H9 (cell line): ENCODE results near the gene EPHA10. TPM values are rescaled to one million over a fixed set of nuclear protein-coding genes. Genes with fewer than 3 reads are reported as not detected.

Experiments
- DNase-seq: peaks from one replicate; pipeline ENCODE4 v3.0.0-alpha.2; 2017
- H2AFZ ChIP-seq: one replicate; pipeline ENCODE4 v1.6.1; 2013; ENCODE audit warnings: mild to moderate bottlenecking, low read length, control low read depth, moderate library complexity
- H2AK5ac ChIP-seq: 2 replicates; pipeline ENCODE4 v1.6.1; 2013; ENCODE audit warnings: low read length, control low read depth, mixed read lengths; ENCODE audit not compliant: insufficient read length
- H2BK120ac ChIP-seq: one replicate; pipeline ENCODE4 v1.6.1; 2013; ENCODE audit warnings: low read depth, mild to moderate bottlenecking, low read length, control low read depth, inconsistent platforms; ENCODE audit not compliant: poor library complexity, severe bottlenecking
- H2BK12ac ChIP-seq: 2 replicates; pipeline ENCODE4 v1.6.1; 2013; ENCODE audit warnings: low read length, control low read depth, mixed read lengths, low read depth; ENCODE audit not compliant: insufficient read length
- H2BK15ac ChIP-seq: 2 replicates; pipeline ENCODE4 v1.6.1; 2013; ENCODE audit warnings: low read depth, low read length, control low read depth
- H2BK20ac ChIP-seq: one replicate; pipeline ENCODE4 v1.6.1; 2013; ENCODE audit warnings: low read depth, mild to moderate bottlenecking, low read length, control low read depth, inconsistent platforms; ENCODE audit not compliant: poor library complexity, severe bottlenecking
- H2BK5ac ChIP-seq: 2 replicates; pipeline ENCODE4 v1.6.1; 2013; ENCODE audit warnings: low read length, control low read depth, mixed read lengths; ENCODE audit not compliant: insufficient read length
- H3K14ac ChIP-seq: 2 replicates; pipeline ENCODE4 v1.6.1; 2013; ENCODE audit warnings: low read length, control low read depth; ENCODE audit not compliant: insufficient read depth
- H3K18ac ChIP-seq: 2 replicates; pipeline ENCODE4 v1.6.1; 2013; ENCODE audit warnings: low read depth, mild to moderate bottlenecking, mixed read lengths, low read length, control low read depth; ENCODE audit not compliant: insufficient read length
- H3K23ac ChIP-seq: 2 replicates; pipeline ENCODE4 v1.6.1; 2013; ENCODE audit warnings: low read length, control low read depth, mixed read lengths, low read depth; ENCODE audit not compliant: insufficient read length
- H3K23me2 ChIP-seq: 2 replicates; pipeline ENCODE4 v1.6.1; 2013; ENCODE audit warnings: low read depth, mild to moderate bottlenecking, mixed read lengths, low read length, control low read depth; ENCODE audit not compliant: insufficient read length, poor library complexity, severe bottlenecking
- H3K27ac ChIP-seq: 2 replicates; pipeline ENCODE4 v1.5.1; 2013; ENCODE audit warnings: low read length, control low read depth, mixed read lengths, low read depth; ENCODE audit not compliant: insufficient read length
- H3K27me3 ChIP-seq: 2 replicates; pipeline ENCODE4 v1.6.1; 2013; ENCODE audit warnings: low read length, control low read depth, inconsistent platforms; ENCODE audit not compliant: insufficient read depth
- H3K4ac ChIP-seq: 2 replicates; pipeline ENCODE4 v1.6.1; 2013; ENCODE audit warnings: low read depth, mild to moderate bottlenecking, control low read depth, inconsistent platforms, low read length, moderate library complexity
- H3K4me1 ChIP-seq: 2 replicates; pipeline ENCODE4 v1.6.1; 2013; ENCODE audit warnings: low read length, control low read depth, inconsistent platforms; ENCODE audit not compliant: insufficient read depth
- H3K4me2 ChIP-seq: 2 replicates; pipeline ENCODE4 v1.6.1; 2013; ENCODE audit warnings: low read length, control low read depth, mixed read lengths; ENCODE audit not compliant: insufficient read length, insufficient read depth
- H3K56ac ChIP-seq: 2 replicates; pipeline ENCODE4 v1.6.1; 2013; ENCODE audit warnings: low read depth, mild to moderate bottlenecking, mixed read lengths, low read length, control low read depth; ENCODE audit not compliant: insufficient read length
- H3K79me1 ChIP-seq: 2 replicates; pipeline ENCODE4 v1.6.1; 2013; ENCODE audit warnings: low read depth, mild to moderate bottlenecking, moderate library complexity, low read length, control low read depth, inconsistent platforms; ENCODE audit not compliant: insufficient read depth, poor library complexity, severe bottlenecking
- H3K79me2 ChIP-seq: 2 replicates; pipeline ENCODE4 v1.6.1; 2013; ENCODE audit warnings: low read length, control low read depth, inconsistent platforms; ENCODE audit not compliant: insufficient read depth
- H3K9ac ChIP-seq: 2 replicates; pipeline ENCODE4 v1.6.1; 2013; ENCODE audit warnings: low read length, control low read depth, mixed read lengths; ENCODE audit not compliant: insufficient read length; ENCODE audit errors: extremely low read depth
- H3K9me3 ChIP-seq: one replicate; pipeline ENCODE4 v1.6.1; 2013; ENCODE audit warnings: low read depth, low read length, inconsistent platforms; ENCODE audit not compliant: control insufficient read depth
- H3T11ph ChIP-seq: one replicate; pipeline ENCODE4 v1.6.1; 2013; ENCODE audit warnings: mild to moderate bottlenecking, low read length, control low read depth, inconsistent platforms
- H4K20me1 ChIP-seq: one replicate; pipeline ENCODE4 v1.6.1; 2013; ENCODE audit not compliant: control insufficient read depth, insufficient read length, insufficient read depth
- H4K5ac ChIP-seq: 2 replicates; pipeline ENCODE4 v1.6.1; 2013; ENCODE audit warnings: low read depth, mild to moderate bottlenecking, mixed read lengths, low read length, control low read depth; ENCODE audit not compliant: insufficient read length
- H4K8ac ChIP-seq: replicated peaks from 2 replicates; pipeline ENCODE4 v1.6.1; 2013; ENCODE audit warnings: low read length, control low read depth, mixed read lengths, low read depth; ENCODE audit not compliant: insufficient read length
- H4K91ac ChIP-seq: 2 replicates; pipeline ENCODE4 v1.6.1; 2013; ENCODE audit warnings: low read depth, mild to moderate bottlenecking, moderate library complexity, mixed read lengths, low read length, control low read depth; ENCODE audit not compliant: insufficient read length
- H3K27ac Mint-ChIP-seq, 3 experiments: 2 replicates in 2 of 3; 3 replicates in 1 of 3; pipeline ENCODE4 v1.8.0; 2020 to 2021; ENCODE audit warnings: mixed read lengths in 3 of 3, mild to moderate bottlenecking in 1 of 3, moderate library complexity in 1 of 3
- H3K27me3 Mint-ChIP-seq: 2 replicates; pipeline ENCODE4 v1.8.0; 2021; ENCODE audit warnings: low read depth, mild to moderate bottlenecking, moderate library complexity, mixed read lengths
- H3K36me3 Mint-ChIP-seq, 3 experiments: 2 replicates in 2 of 3; 3 replicates in 1 of 3; pipeline ENCODE4 v1.8.0; 2020 to 2021; ENCODE audit warnings: low read depth in 3 of 3, mixed read lengths in 3 of 3; ENCODE audit not compliant: insufficient read depth in 1 of 3
- H3K4me1 Mint-ChIP-seq, 2 experiments: 2 replicates each; pipeline ENCODE4 v1.8.0; 2020; ENCODE audit warnings: mixed read lengths in 2 of 2
- H3K4me3 Mint-ChIP-seq, 2 experiments: 2 replicates in 1 of 2; 3 replicates in 1 of 2; pipeline ENCODE4 v1.8.0; 2020 to 2021; ENCODE audit warnings: mild to moderate bottlenecking in 2 of 2, mixed read lengths in 2 of 2, moderate library complexity in 1 of 2
- H3K9me3 Mint-ChIP-seq, 2 experiments: 2 replicates in 1 of 2; 3 replicates in 1 of 2; pipeline ENCODE4 v1.8.0; 2020; ENCODE audit warnings: mild to moderate bottlenecking in 2 of 2, mixed read lengths in 2 of 2, moderate library complexity in 1 of 2
- CTCF ChIP-seq: fragments of 200-600 bp; sonication (generic); conservative IDR thresholded peaks from 3 replicates; pipeline ENCODE4 v1.8.0; 2021; ENCODE audit warnings: antibody characterized with exemption, mild to moderate bottlenecking
- WGBS: extraction: QIAGEN DNeasy Blood & Tissue Kit; methylation state at CpG from one replicate; pipeline ENCODE4 v1.1.7; 2013; ENCODE audit warnings: missing lambda C conversion rate, low lambda C conversion rate, mixed read lengths; ENCODE audit not compliant: insufficient read length; ENCODE audit errors: extremely low coverage; 5-methylcytosine and 5-hydroxymethylcytosine counted together
- total RNA-seq: library from RNA; stranded (reverse); gene quantifications from 2 replicates; pipeline ENCODE4 v1.2.1, GENCODE V29; 2021

Gene EPHA10
- total RNA-seq, 1 experiment from 2014 or later, result 0.96 TPM

- H2BK12ac ChIP-seq, result no peak overlapping the region
- H3K27ac ChIP-seq, result no peak overlapping the region
- H3T11ph ChIP-seq, result no peak overlapping the region
- peaks cover 67% of the 10 kb centered on the region for H3K27me3 Mint-ChIP-seq
- H3K79me2 ChIP-seq, result no peaks in the 10 kb centered on the region
- no peak overlapping the region for H2AFZ ChIP-seq
- no peak overlapping the region for H3K18ac ChIP-seq
- no peak overlapping the region for H2BK5ac ChIP-seq
- no peaks in the 10 kb centered on the region; the same call in 1 of the 2 replicates for H3K4me1 ChIP-seq
- no peaks in the 10 kb centered on the region for H3K23me2 ChIP-seq
- TF ChIP-seq CTCF, result no peak
- no peak overlapping the region for H4K91ac ChIP-seq
- H3K14ac ChIP-seq, result no peak overlapping the region
- H3K4me3 Mint-ChIP-seq, result no peak overlapping the region
- no peak overlapping the region for H4K8ac ChIP-seq
- no peak overlapping the region for H3K4me2 ChIP-seq
- H3K79me1 ChIP-seq, result no peaks in the 10 kb centered on the region
- no peak overlapping the region for H3K23ac ChIP-seq
- H3K9ac ChIP-seq, result no peak overlapping the region
- no peak overlapping the region for H2AK5ac ChIP-seq
- peaks cover 0 to 1% (median 0%) of the 10 kb centered on the region in 3 experiments; a peak in 1 of 7 replicates for H3K36me3 Mint-ChIP-seq
- no peak overlapping the region for H2BK15ac ChIP-seq
- no peak overlapping the region for H3K56ac ChIP-seq
- H3K27me3 ChIP-seq, result peaks cover 12% of the 10 kb centered on the region; the same call in 1 of the 2 replicates
- H3K4me1 Mint-ChIP-seq, result peaks cover 4 to 6% of the 10 kb centered on the region in 2 experiments; a peak in 2 of 4 replicates
- H3K9me3 Mint-ChIP-seq, result no peaks in the 10 kb centered on the region; a peak in 2 of 5 replicates
- no peak overlapping the region for H3K4ac ChIP-seq
- no peak overlapping the region for H3K27ac Mint-ChIP-seq
- DNase-seq, result no peak
- H2BK120ac ChIP-seq, result no peak overlapping the region
- no CpG with 5 or more reads among the region's 1 CpG for WGBS
- H3K9me3 ChIP-seq, result no peaks in the 10 kb centered on the region
- H4K20me1 ChIP-seq, result no peaks in the 10 kb centered on the region
- H4K5ac ChIP-seq, result no peak overlapping the region
- no peak overlapping the region for H2BK20ac ChIP-seq
Observed at GRCh38 chr1:37748565-37748964, 16.4 kb downstream of the EPHA10 start.
